OCI-LY3 (cell line): ENCODE measurements around the gene NLGN1.

Experiments used
- H2AFZ ChIP-seq: fragments of 200-600, 300-600 bp; shearing (Covaris generic); 2 replicates; pipeline ENCODE4 v1.6.0; 2014; ENCODE audit warnings: antibody characterized with exemption, low read depth, low read length
- H3K27ac ChIP-seq: fragments of 200-600, 300-600 bp; sonication (generic); 2 replicates; pipeline ENCODE4 v1.5.1; 2014; ENCODE audit warnings: mild to moderate bottlenecking, low read length, moderate library complexity, mixed read lengths
- H3K27me3 ChIP-seq: fragments of 200-600, 300-600 bp; sonication (generic); 2 replicates; pipeline ENCODE4 v1.6.1; 2014; ENCODE audit warnings: low read depth, low read length, mixed read lengths
- H3K36me3 ChIP-seq: fragments of 200-600, 300-600 bp; sonication (generic); replicated peaks from 2 replicates; pipeline ENCODE3; 2014; ENCODE audit warnings: low read depth, low read length, mixed read lengths
- H3K4me1 ChIP-seq: fragments of 300-600, 200-600 bp; sonication (generic); 2 replicates; pipeline ENCODE4 v1.6.1; 2014; ENCODE audit warnings: low read length, mixed read lengths
- H3K4me2 ChIP-seq: fragments of 200-600, 300-600 bp; sonication (generic); 2 replicates; pipeline ENCODE4 v1.6.1; 2014; ENCODE audit warnings: low read length, mixed read lengths
- H3K4me3 ChIP-seq: fragments of 300-600, 200-600 bp; sonication (generic); 2 replicates; pipeline ENCODE4 v1.5.1; 2014; ENCODE audit warnings: antibody characterized with exemption, mild to moderate bottlenecking, low read length, moderate library complexity
- H3K79me2 ChIP-seq: fragments of 300-600, 200-600 bp; shearing (Covaris generic); 2 replicates; pipeline ENCODE4 v1.6.1; 2014; ENCODE audit warnings: mild to moderate bottlenecking, low read length, mixed read lengths
- H3K9ac ChIP-seq: fragments of 300-600, 200-600 bp; shearing (Covaris generic); 2 replicates; pipeline ENCODE4 v1.6.0; 2014; ENCODE audit warnings: mild to moderate bottlenecking, low read length, moderate library complexity
- H3K9me3 ChIP-seq: fragments of 200-600, 300-600 bp; shearing (Covaris generic); 2 replicates; pipeline ENCODE4 v1.6.1; 2014; ENCODE audit warnings: low read length, mixed read lengths; ENCODE audit not compliant: insufficient read depth
- H4K20me1 ChIP-seq: fragments of 200-600, 300-600 bp; sonication (generic); 2 replicates; pipeline ENCODE4 v1.6.1; 2016; ENCODE audit warnings: low read length, mixed read lengths; ENCODE audit not compliant: insufficient read depth
- EZH2phosphoT487 ChIP-seq: fragments of 200-600 bp; shearing (Covaris generic); IDR thresholded peaks from 2 replicates; pipeline ENCODE4 v1.6.1; 2018; ENCODE audit warnings: antibody characterized with exemption, mixed run types, low read depth
- TF ChIP-seq, protein P1 (sequence below): fragments of 200-600, 300-600 bp; sonication (generic); IDR thresholded peaks from 2 replicates; pipeline ENCODE4 v1.5.1; 2014; ENCODE audit warnings: antibody characterized with exemption, low read length, low read depth

Gene NLGN1

DNA sequence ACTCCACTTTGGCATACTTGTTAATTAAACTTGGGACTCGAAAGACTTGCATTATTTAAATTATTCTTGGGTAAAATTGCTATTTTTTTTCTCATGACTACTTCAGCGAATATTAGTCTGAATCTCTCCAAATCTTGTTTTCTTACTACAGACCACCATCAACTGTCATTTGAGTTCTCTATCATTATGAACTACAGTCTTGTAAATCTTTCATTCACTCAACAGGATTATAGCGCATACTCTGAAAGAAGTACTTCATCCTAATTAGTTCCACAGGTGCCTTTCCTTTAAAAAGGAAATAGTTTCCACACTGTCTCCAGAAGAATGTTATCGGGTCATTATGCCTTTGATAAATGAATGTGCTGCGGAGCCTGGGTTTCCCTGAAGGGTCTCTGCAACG is 149.5 kb downstream of the NLGN1 start:
- TF ChIP-seq, protein P1, sequence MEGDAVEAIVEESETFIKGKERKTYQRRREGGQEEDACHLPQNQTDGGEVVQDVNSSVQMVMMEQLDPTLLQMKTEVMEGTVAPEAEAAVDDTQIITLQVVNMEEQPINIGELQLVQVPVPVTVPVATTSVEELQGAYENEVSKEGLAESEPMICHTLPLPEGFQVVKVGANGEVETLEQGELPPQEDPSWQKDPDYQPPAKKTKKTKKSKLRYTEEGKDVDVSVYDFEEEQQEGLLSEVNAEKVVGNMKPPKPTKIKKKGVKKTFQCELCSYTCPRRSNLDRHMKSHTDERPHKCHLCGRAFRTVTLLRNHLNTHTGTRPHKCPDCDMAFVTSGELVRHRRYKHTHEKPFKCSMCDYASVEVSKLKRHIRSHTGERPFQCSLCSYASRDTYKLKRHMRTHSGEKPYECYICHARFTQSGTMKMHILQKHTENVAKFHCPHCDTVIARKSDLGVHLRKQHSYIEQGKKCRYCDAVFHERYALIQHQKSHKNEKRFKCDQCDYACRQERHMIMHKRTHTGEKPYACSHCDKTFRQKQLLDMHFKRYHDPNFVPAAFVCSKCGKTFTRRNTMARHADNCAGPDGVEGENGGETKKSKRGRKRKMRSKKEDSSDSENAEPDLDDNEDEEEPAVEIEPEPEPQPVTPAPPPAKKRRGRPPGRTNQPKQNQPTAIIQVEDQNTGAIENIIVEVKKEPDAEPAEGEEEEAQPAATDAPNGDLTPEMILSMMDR: no peak
- no peak for TF ChIP-seq EZH2phosphoT487
- no peaks in the 10 kb centered on the region for H4K20me1 ChIP-seq
- H2AFZ ChIP-seq: no peak overlapping the region
- no peak overlapping the region for H3K4me2 ChIP-seq
- H3K4me1 ChIP-seq: no peaks in the 10 kb centered on the region
- no peaks in the 10 kb centered on the region for H3K36me3 ChIP-seq
- no peak overlapping the region for H3K4me3 ChIP-seq
- no peak overlapping the region for H3K27ac ChIP-seq
- no peaks in the 10 kb centered on the region for H3K9me3 ChIP-seq
- no peaks in the 10 kb centered on the region for H3K27me3 ChIP-seq
- H3K79me2 ChIP-seq: no peaks in the 10 kb centered on the region
- no peak overlapping the region for H3K9ac ChIP-seq

DNA sequence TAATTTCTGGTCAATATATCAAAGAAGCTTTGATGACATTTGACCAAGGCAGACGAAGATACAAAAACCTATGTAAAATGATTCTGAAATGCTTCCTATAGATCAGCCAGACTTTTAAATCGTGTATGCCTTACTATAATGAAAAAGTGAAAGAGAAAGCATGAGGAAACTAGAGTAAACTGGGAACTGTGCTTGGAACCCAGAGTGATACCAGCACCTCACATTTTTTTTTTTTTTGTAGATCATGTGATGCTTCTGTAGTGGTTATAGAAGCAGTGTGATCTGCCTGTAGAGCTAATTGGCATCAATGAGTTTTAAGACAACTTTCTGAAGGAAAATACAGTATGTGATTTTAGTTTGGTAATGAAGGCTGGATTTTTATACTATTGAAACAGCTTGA is 150.7 kb downstream of the NLGN1 start:
- Histone ChIP-seq H2AFZ (no peak overlapping the region), H3K9me3 (no peaks in the 10 kb centered on the region), H3K36me3 (no peaks in the 10 kb centered on the region), H3K4me3 (no peak overlapping the region), H3K27ac (no peak overlapping the region), H3K27me3 (no peaks in the 10 kb centered on the region), H3K79me2 (no peaks in the 10 kb centered on the region), H3K9ac (no peak overlapping the region), H4K20me1 (no peaks in the 10 kb centered on the region), H3K4me2 (peak overlapping the region; percentile 10; the same call in 1 of the 2 replicates), H3K4me1 (no peaks in the 10 kb centered on the region)
- TF ChIP-seq, protein P1: no peak
- TF ChIP-seq EZH2phosphoT487: no peak

DNA sequence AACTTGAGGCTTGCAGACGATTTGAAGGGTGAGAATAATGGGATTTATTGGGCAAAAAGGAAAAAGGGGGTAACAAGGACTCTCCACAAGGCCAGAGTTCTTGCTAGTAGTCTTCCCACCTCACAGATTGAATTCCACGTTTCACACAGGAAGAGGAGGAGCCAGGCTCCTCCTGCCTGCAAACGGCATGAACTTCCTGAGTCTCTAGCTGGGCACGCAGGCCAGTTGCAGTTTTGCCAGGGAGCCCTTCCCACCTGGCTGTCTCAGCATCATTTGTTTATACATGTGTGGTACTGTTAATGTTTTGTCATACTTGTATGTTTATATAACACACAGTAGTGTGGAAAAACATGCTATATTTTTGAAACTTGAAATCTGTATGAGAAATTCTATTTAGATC is 155.0 kb downstream of the NLGN1 start:
- H4K20me1 ChIP-seq: no peaks in the 10 kb centered on the region
- H3K4me1 ChIP-seq: no peaks in the 10 kb centered on the region
- H3K36me3 ChIP-seq: no peaks in the 10 kb centered on the region
- H3K9ac ChIP-seq: no peak overlapping the region
- H3K4me3 ChIP-seq: no peak overlapping the region
- no peaks in the 10 kb centered on the region for H3K79me2 ChIP-seq
- H3K27ac ChIP-seq: no peak overlapping the region
- no peak for TF ChIP-seq EZH2phosphoT487
- TF ChIP-seq, protein P1: no peak
- no peaks in the 10 kb centered on the region for H3K27me3 ChIP-seq
- H2AFZ ChIP-seq: peak overlapping the region; percentile 57; the same call in 1 of the 2 replicates
- no peaks in the 10 kb centered on the region for H3K9me3 ChIP-seq
- H3K4me2 ChIP-seq: no peak overlapping the region

DNA sequence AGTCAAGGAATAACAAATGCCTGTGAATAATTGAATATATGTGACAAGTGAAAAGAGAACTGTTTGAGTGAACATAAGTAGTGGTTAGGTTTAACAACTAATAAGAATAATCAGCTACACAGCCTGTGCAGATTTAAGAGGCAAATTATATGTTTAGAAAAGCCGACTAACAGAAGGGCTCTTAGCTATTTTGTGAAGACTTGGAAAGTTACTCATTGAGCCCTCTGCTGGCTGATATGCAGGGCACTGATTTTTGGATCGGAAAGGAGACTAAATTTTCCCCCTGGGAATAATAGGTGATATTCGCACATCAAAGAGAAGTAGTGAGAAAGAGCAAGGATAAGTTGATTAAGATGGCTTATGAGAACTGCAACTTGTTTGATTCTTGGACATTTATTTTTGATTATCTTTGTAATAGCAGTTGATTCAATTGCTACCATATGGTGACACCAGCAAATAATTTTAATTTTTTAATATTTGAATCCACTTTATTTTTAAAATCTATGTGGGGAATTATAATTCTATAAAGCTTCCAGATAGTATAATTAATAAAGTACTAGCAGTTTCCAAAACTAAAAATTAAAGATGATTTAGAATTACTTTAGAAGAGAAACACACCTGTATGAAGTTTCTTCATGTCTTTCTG is 156.2 kb downstream of the NLGN1 start:
- Histone ChIP-seq H3K9me3 (no peaks in the 10 kb centered on the region), H4K20me1 (no peaks in the 10 kb centered on the region), H3K27me3 (no peaks in the 10 kb centered on the region), H3K36me3 (no peaks in the 10 kb centered on the region), H3K4me2 (no peak overlapping the region), H3K9ac (no peak overlapping the region), H3K79me2 (no peaks in the 10 kb centered on the region), H2AFZ (peak overlapping the region; percentile 47; the same call in 1 of the 2 replicates), H3K4me3 (no peak overlapping the region), H3K4me1 (no peaks in the 10 kb centered on the region), H3K27ac (no peak overlapping the region)
- no peak for TF ChIP-seq EZH2phosphoT487
- TF ChIP-seq, protein P1: peak; percentile 73
